Esophagus squamous epithelium (tissue), 5 donors: ENCODE data around the gene CHD6. TPM values are rescaled to one million over a fixed set of nuclear protein-coding genes. Genes with fewer than 3 reads are reported as not detected.

Experiments used
- DNase-seq: peaks from one replicate; lab custom pipeline; 2025; lab: John Stamatoyannopoulos, UW
- H3K27ac ChIP-seq, 4 donors: fragments of 200-600 bp; sonication (generic); one replicate each; pipeline ENCODE4 v1.5.1; 2016 to 2019; ENCODE audit warnings: mild to moderate bottlenecking in 1 of 4
- H3K27me3 ChIP-seq, 4 donors: fragments of 200-600 bp; sonication (generic); 1 replicate in 3 of 4; 2 replicates in 1 of 4; pipeline versions ENCODE4 v1.5.1 to v1.6.0; 2017 to 2021; ENCODE audit warnings: antibody characterized with exemption in 1 of 4
- H3K36me3 ChIP-seq, 3 donors: fragments of 200-600 bp; sonication (generic); one replicate each; pipeline ENCODE4 v1.5.1; 2016 to 2019
- H3K4me1 ChIP-seq, 3 donors: fragments of 200-600 bp; sonication (generic); one replicate each; pipeline ENCODE4 v1.5.1; 2017 to 2019
- H3K4me3 ChIP-seq, 4 donors: fragments of 200-600 bp; sonication (generic); 1 replicate in 3 of 4; 2 replicates in 1 of 4; pipeline ENCODE4 v1.5.1; 2016 to 2019; ENCODE audit warnings: mild to moderate bottlenecking in 2 of 4, moderate library complexity in 1 of 4
- H3K9me3 ChIP-seq, 3 donors: fragments of 200-600 bp; sonication (generic); one replicate each; pipeline ENCODE4 v1.5.1; 2016 to 2019
- POLR2A ChIP-seq, 4 donors: fragments of 450-650 bp; IDR thresholded peaks; one replicate each; pipeline ENCODE4 v1.6.1; 2017; ENCODE audit warnings: antibody characterized with exemption in 4 of 4, mild to moderate bottlenecking in 4 of 4, moderate library complexity in 3 of 4
- WGBS, 2 donors: methylation state at CpG; one replicate each; pipeline ENCODE4 v1.1.5; 2018; 5-methylcytosine and 5-hydroxymethylcytosine counted together
- intact Hi-C: fragments of 100-400 bp; cut with DNase I; formaldehyde crosslinking; loops from one replicate; pipeline ENCODE4 v1.15.0; 2022
- total RNA-seq, 4 donors: library from RNA; depleted of rRNA; stranded (reverse); fragments of >200 nt; gene quantifications; one replicate each; pipeline ENCODE4 v1.1.0, GENCODE V29; 2016
- TF ChIP-seq, protein P1 (sequence below), 6 experiments: fragments of 450-650 bp in 4 of 6; fragments of 200-600 bp in 2 of 6; sonication (generic) in 2 of 6; IDR thresholded peaks; one replicate each; pipeline ENCODE4 v1.5.1; 2016 to 2019; ENCODE audit warnings: antibody characterized with exemption in 6 of 6, mild to moderate bottlenecking in 4 of 6, moderate library complexity in 4 of 6
- donor health status: DM: yes; HTN: yes; CAD: no.

CHD6 gene
- total RNA-seq, 4 donors from 2014 or later = 11.8 to 29.9 (median 17.6) TPM

DNA sequence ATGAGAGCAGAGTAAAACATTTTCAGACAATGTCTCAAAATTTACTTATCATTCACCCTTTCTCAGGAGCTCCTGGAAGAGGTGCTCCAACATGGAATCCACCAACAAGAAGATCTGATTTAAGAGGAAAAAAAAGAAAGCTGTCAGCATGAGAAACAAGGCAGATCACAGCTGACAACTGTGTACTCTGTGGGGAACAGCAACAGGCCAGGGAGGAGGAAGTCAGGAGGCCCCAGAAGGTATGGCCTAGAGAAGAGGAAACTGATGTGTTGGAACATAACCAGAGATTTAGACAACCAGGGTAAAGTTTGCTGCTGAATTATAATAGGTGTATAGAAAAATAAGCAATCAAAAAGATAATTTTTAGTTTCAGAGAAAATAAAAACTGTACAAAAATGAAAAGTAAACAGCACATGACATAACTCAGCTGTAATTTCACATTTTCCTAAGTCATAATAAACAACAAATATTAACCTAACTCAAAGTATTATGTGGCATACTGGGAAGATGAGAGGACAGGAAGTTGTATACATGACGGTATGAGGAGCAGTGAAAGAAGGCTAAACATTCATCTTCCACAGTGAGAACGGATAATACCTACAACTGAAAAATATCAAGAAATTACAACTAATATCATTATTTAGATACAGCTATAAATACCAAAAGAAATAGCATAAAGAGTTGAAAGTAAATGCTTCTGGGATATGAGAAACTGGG is 138.0 kb downstream of the CHD6 start:
- DNase-seq = no peak
- TF ChIP-seq, protein P1, sequence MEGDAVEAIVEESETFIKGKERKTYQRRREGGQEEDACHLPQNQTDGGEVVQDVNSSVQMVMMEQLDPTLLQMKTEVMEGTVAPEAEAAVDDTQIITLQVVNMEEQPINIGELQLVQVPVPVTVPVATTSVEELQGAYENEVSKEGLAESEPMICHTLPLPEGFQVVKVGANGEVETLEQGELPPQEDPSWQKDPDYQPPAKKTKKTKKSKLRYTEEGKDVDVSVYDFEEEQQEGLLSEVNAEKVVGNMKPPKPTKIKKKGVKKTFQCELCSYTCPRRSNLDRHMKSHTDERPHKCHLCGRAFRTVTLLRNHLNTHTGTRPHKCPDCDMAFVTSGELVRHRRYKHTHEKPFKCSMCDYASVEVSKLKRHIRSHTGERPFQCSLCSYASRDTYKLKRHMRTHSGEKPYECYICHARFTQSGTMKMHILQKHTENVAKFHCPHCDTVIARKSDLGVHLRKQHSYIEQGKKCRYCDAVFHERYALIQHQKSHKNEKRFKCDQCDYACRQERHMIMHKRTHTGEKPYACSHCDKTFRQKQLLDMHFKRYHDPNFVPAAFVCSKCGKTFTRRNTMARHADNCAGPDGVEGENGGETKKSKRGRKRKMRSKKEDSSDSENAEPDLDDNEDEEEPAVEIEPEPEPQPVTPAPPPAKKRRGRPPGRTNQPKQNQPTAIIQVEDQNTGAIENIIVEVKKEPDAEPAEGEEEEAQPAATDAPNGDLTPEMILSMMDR (IDR thresholded peaks at IDR 0.05) = no peak
- no peak for TF ChIP-seq POLR2A (IDR thresholded peaks at IDR 0.05)
- peaks cover 4 to 19% (median 15%) of the 10 kb centered on the region in 3 donors for H3K4me1 ChIP-seq
- H3K4me3 ChIP-seq = no peak overlapping the region
- H3K27ac ChIP-seq = no peak overlapping the region
- intact Hi-C loops = no loop called here
- H3K36me3 ChIP-seq = peaks cover 0 to 59% (median 3%) of the 10 kb centered on the region in 3 donors
- no peaks in the 10 kb centered on the region for H3K9me3 ChIP-seq
- 69 to 79% methylated on average over 2 of the region's 2 CpGs for WGBS, 2 donors
- H3K27me3 ChIP-seq = no peaks in the 10 kb centered on the region

DNA sequence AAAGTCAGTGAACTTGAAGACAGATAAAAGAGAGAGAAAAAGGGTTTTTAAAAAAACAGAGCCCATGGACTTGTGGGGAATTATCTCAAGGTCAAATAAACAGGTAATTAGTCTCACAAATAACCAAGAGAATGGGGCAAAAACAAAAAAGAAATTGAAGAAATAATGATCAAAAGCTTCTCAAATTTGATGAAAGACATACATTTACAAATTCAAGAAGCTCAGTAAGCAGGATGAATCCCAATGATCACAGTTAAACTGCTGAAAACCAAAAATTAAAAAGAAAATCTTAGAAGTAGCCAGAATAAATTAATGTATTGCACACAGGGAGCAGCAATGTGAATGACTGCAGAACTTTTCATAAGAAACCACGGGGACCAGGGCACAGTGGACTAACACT is 139.1 kb downstream of the CHD6 start:
- TF ChIP-seq, protein P1 (IDR thresholded peaks at IDR 0.05) = no peak
- no peak for TF ChIP-seq POLR2A (IDR thresholded peaks at IDR 0.05)
- H3K36me3 ChIP-seq = peaks cover 0 to 51% (median under 1%) of the 10 kb centered on the region in 3 donors
- 94% methylated on average over 1 of the region's 1 CpG for WGBS, 2 donors
- DNase-seq = no peak
- no peak overlapping the region for H3K4me3 ChIP-seq
- no peak overlapping the region for H3K27ac ChIP-seq
- intact Hi-C loops = no loop called here
- H3K27me3 ChIP-seq = no peaks in the 10 kb centered on the region
- H3K9me3 ChIP-seq = no peaks in the 10 kb centered on the region
- H3K4me1 ChIP-seq = peaks cover 4 to 28% (median 15%) of the 10 kb centered on the region in 3 donors

DNA sequence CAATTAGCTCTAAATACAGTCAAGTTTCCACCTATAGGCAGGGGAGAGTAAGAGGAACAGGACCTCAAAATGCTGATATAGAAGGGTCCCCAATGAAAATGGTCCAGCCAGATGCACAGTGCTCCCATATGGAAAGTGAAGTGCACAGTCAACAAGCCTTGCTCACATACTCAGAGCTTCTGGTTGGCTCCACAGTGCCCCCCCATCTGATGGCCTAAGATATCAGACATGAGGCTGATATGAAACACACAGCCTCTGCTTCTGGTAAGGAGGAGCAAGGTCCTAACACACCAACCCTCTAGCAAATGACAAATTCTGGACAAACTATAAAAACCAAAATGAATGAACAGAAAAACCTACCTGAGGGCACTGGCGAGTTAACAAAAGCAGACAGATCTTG is 140.2 kb downstream of the CHD6 start:
- Histone ChIP-seq H3K27ac (no peak overlapping the region), H3K9me3 (no peaks in the 10 kb centered on the region), H3K4me3 (no peak overlapping the region), H3K4me1 (peaks cover 4 to 28% (median 15%) of the 10 kb centered on the region in 3 donors), H3K36me3 (peaks cover 0 to 48% (median 3%) of the 10 kb centered on the region in 3 donors), H3K27me3 (no peaks in the 10 kb centered on the region)
- no peak for TF ChIP-seq POLR2A (IDR thresholded peaks at IDR 0.05)
- TF ChIP-seq, protein P1 (IDR thresholded peaks at IDR 0.05) = no peak
- intact Hi-C loops = no loop called here
- DNase-seq = no peak
- WGBS, 2 donors = 79 to 96% methylated on average over 1 of the region's 1 CpG

DNA sequence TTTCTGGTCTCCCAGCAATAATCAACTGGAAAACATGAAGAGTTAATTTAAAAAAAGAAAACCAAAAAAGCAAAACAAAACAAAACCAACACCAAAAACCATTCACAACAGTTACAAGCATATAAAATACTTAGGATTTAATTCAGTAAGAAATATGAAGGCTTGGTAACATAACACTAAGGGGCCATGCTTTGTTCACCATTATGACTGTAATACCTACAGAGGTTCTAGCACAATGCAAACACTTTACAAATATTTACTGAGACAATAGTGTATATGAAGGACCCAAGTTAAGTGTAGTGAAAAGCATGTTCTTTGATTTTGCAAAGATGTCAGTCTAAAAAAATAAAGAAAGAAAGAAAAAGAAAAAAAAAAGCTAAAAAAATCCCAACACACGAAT is 141.7 kb downstream of the CHD6 start:
- Histone ChIP-seq H3K27ac (peak overlapping the region in 2 of 4 donors; percentile 59 to 69), H3K27me3 (no peaks in the 10 kb centered on the region), H3K4me1 (peaks cover 4 to 28% (median 15%) of the 10 kb centered on the region in 3 donors), H3K36me3 (peaks cover 0 to 59% (median 4%) of the 10 kb centered on the region in 3 donors), H3K9me3 (no peaks in the 10 kb centered on the region), H3K4me3 (no peak overlapping the region)
- intact Hi-C loops = no loop called here
- DNase-seq = no peak
- 55 to 85% methylated on average over 1 of the region's 1 CpG for WGBS, 2 donors
- TF ChIP-seq, protein P1 (IDR thresholded peaks at IDR 0.05) = no peak
- no peak for TF ChIP-seq POLR2A (IDR thresholded peaks at IDR 0.05)

DNA sequence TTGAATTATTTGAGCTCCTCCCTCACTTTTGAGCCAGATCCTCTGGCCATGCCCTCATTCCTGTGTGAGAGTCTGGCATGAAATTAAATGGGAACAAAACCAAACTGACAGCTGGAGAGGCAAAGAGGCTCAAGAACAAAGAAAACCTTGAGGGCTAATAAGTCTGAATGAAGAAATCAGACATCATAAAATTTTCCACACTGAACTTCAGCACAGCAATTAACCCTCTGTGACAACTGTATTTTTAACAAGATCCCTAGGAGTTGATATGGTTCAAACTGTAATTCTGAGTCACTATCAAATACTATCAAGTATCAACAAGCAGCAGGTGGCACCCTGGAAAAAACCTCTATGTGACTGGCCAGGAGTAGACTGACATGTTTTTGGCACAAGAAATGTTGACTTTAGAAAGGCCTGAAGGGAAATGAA is 142.2 kb downstream of the CHD6 start:
- Histone ChIP-seq H3K27me3 (no peaks in the 10 kb centered on the region), H3K27ac (peak overlapping the region; percentile 21 to 69 (median 58)), H3K4me3 (no peak overlapping the region), H3K4me1 (peaks cover 4 to 28% (median 15%) of the 10 kb centered on the region in 3 donors), H3K36me3 (peaks cover 0 to 63% (median 4%) of the 10 kb centered on the region in 3 donors), H3K9me3 (no peaks in the 10 kb centered on the region)
- intact Hi-C loops = no loop called here
- TF ChIP-seq, protein P1 (IDR thresholded peaks at IDR 0.05) = no peak
- no peak for TF ChIP-seq POLR2A (IDR thresholded peaks at IDR 0.05)
- no peak for DNase-seq
